ENCODE data around the gene RAB40A.
"Not testable (repeated sequence)": the region's sequence is repeated elsewhere in the genome, so short reads cannot be mapped to it uniquely, and the experiment has no call there.

Gene RAB40A

DNA sequence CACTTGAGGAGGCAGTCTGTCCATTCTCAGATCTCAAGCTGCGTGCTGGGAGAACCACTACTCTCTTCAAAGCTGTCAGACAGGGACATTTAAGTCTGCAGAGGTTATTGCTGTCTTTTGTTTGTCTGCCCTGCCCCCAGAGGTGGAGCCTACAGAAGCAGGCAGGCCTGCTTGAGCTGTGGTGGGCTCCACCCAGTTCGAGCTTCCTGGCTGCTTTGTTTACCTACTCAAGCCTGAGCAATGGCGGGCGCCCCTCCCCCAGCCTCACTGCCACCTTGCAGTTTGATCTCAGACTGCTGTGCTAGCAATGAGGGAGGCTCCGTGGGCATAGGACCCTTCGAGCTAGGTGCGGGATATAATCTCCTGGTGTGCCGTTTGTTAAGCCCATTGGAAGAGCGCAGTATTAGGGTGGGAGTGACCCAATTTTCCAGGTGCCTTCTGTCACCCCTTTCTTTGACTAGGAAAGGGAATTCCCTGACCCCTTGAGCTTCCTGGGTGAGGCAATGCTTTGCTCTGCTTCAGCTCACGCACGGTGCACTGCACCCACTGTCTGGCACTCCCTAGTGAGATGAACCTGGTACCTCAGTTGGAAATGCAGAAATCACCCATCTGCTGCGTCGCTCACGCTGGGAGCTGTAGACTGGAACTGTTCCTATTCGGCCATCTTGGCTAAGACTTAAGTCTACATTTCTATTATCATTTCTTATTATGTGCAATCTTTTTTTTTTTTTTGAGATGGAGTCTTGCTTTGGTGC, 59.1 kb downstream of the RAB40A start:
- DNase-seq: not testable (repeated sequence)

- DNase-seq: no peak
Observed at GRCh38 chrX:103453655-103454054, 65.6 kb downstream of the RAB40A start.
